Epidermal melanocyte (primary cell): ENCODE measurements around the gene QSOX2.

ENCODE experiments used
- DNase-seq: peaks from one replicate; pipeline ENCODE4 v3.0.0; 2011; ENCODE audit warnings: low spot score; ENCODE audit not compliant: insufficient read length

The QSOX2 gene

GRCh38 chr9:136283291-136284235 lies 38.0 kb upstream of the QSOX2 start:
- peak; percentile 90 for DNase-seq

GRCh38 chr9:136282272-136282861 lies 36.8 kb upstream of the QSOX2 start:
- no peak for DNase-seq

- DNase-seq, result no peak
Observed at GRCh38 chr9:136281421-136282271, 36.0 kb upstream of the QSOX2 start.

GRCh38 chr9:136280535-136281315 lies 35.1 kb upstream of the QSOX2 start:
- no peak for DNase-seq

GRCh38 chr9:136279471-136279870 lies 33.9 kb upstream of the QSOX2 start:
- DNase-seq, result no peak

- DNase-seq, result no peak
Observed at GRCh38 chr9:136278894-136279293, 33.3 kb upstream of the QSOX2 start.

GRCh38 chr9:136278221-136278620 lies 32.6 kb upstream of the QSOX2 start:
- no peak for DNase-seq

GRCh38 chr9:136277746-136278145 lies 32.1 kb upstream of the QSOX2 start:
- no peak for DNase-seq

GRCh38 chr9:136276716-136277115 lies 31.1 kb upstream of the QSOX2 start:
- no peak for DNase-seq

- DNase-seq, result no peak
Observed at GRCh38 chr9:136275655-136276429, 30.2 kb upstream of the QSOX2 start.

- no peak for DNase-seq
Observed at GRCh38 chr9:136274786-136275654, 29.4 kb upstream of the QSOX2 start.

- no peak for DNase-seq
Observed at GRCh38 chr9:136273921-136274785, 28.5 kb upstream of the QSOX2 start.

- DNase-seq, result no peak
Observed at GRCh38 chr9:136273244-136273865, 27.7 kb upstream of the QSOX2 start.

GRCh38 chr9:136270173-136270705 lies 24.6 kb upstream of the QSOX2 start:
- no peak for DNase-seq

- DNase-seq, result no peak
Observed at GRCh38 chr9:136268735-136269134, 23.1 kb upstream of the QSOX2 start.

- no peak for DNase-seq
Observed at GRCh38 chr9:136268318-136268717, 22.7 kb upstream of the QSOX2 start.

GRCh38 chr9:136267261-136268111 lies 21.9 kb upstream of the QSOX2 start:
- DNase-seq, result peak; percentile 91
